Mesenchymal stem cell (in vitro differentiated cells and primary cell): ENCODE results near the gene ARHGEF1.

Experiments used
- DNase-seq: peaks from one replicate; pipeline ENCODE4 v3.0.0-alpha.2; 2013
- H2AFZ ChIP-seq: one replicate; pipeline ENCODE4 v1.6.1; 2013; ENCODE audit warnings: low read depth, mild to moderate bottlenecking, control low read depth, inconsistent platforms, low read length, moderate library complexity
- H2AK5ac ChIP-seq: 2 replicates; pipeline ENCODE4 v1.6.1; 2013; ENCODE audit warnings: low read length, moderate library complexity, mild to moderate bottlenecking, inconsistent platforms; ENCODE audit not compliant: severe bottlenecking
- H2BK120ac ChIP-seq: one replicate; pipeline ENCODE4 v1.6.1; 2013; ENCODE audit warnings: low read depth, mild to moderate bottlenecking, inconsistent platforms, low read length, moderate library complexity
- H2BK12ac ChIP-seq, 2 experiments: one replicate each; pipeline ENCODE4 v1.6.1; 2013; ENCODE audit warnings: inconsistent platforms in 2 of 2, low read length in 2 of 2, mild to moderate bottlenecking in 2 of 2, moderate library complexity in 2 of 2, control low read depth in 1 of 2
- H2BK15ac ChIP-seq: one replicate; pipeline ENCODE4 v1.6.1; 2013; ENCODE audit warnings: mild to moderate bottlenecking, low read depth, inconsistent platforms; ENCODE audit not compliant: poor library complexity, severe bottlenecking
- H2BK5ac ChIP-seq: 2 replicates; pipeline ENCODE4 v1.6.1; 2013; ENCODE audit warnings: low read depth, mild to moderate bottlenecking, low read length, control low read depth, inconsistent platforms; ENCODE audit not compliant: poor library complexity, severe bottlenecking
- H3K14ac ChIP-seq, 2 experiments: one replicate each; pipeline ENCODE4 v1.6.1; 2013; ENCODE audit warnings: inconsistent platforms in 2 of 2, low read length in 2 of 2, control low read depth in 1 of 2, mild to moderate bottlenecking in 1 of 2, moderate library complexity in 1 of 2
- H3K18ac ChIP-seq, 2 experiments: one replicate each; pipeline ENCODE4 v1.6.1; 2013; ENCODE audit warnings: inconsistent platforms in 2 of 2, low read length in 2 of 2, control low read depth in 1 of 2, low read depth in 1 of 2, mild to moderate bottlenecking in 1 of 2
- H3K23ac ChIP-seq, 2 experiments: one replicate each; pipeline ENCODE4 v1.6.1; 2013; ENCODE audit warnings: inconsistent platforms in 2 of 2, low read length in 2 of 2, mild to moderate bottlenecking in 2 of 2, moderate library complexity in 2 of 2, control low read depth in 1 of 2
- H3K27ac ChIP-seq: 2 replicates; pipeline ENCODE4 v1.5.1; 2013; ENCODE audit warnings: mild to moderate bottlenecking, moderate library complexity, low read length, control low read depth, inconsistent platforms; ENCODE audit not compliant: poor library complexity, severe bottlenecking
- H3K27me3 ChIP-seq, 2 experiments: 2 replicates each; pipeline versions ENCODE4 v1.6.1 to v1.7.0; 2013; ENCODE audit warnings: low read length in 2 of 2, mild to moderate bottlenecking in 2 of 2, moderate library complexity in 2 of 2, control low read depth in 1 of 2, inconsistent platforms in 1 of 2; ENCODE audit not compliant: control insufficient read depth in 1 of 2, insufficient read depth in 1 of 2
- H3K36me3 ChIP-seq, 2 experiments: 2 replicates each; pipeline versions ENCODE4 v1.6.1 to v1.7.0; 2013; ENCODE audit warnings: low read length in 2 of 2, control low read depth in 1 of 2, inconsistent platforms in 1 of 2, low read depth in 1 of 2, mild to moderate bottlenecking in 1 of 2; ENCODE audit not compliant: insufficient read depth in 2 of 2, control insufficient read depth in 1 of 2
- H3K4ac ChIP-seq, 2 experiments: one replicate each; pipeline ENCODE4 v1.6.1; 2013; ENCODE audit warnings: inconsistent platforms in 2 of 2, low read length in 2 of 2, mild to moderate bottlenecking in 2 of 2, moderate library complexity in 2 of 2, control low read depth in 1 of 2, low read depth in 1 of 2
- H3K4me1 ChIP-seq: 2 replicates; pipeline ENCODE4 v1.6.1; 2013; ENCODE audit warnings: low read depth, low read length, control low read depth; ENCODE audit not compliant: control insufficient read depth, insufficient read depth
- H3K4me2 ChIP-seq: 2 replicates; pipeline ENCODE4 v1.6.1; 2013; ENCODE audit warnings: low read length, mild to moderate bottlenecking, inconsistent platforms; ENCODE audit not compliant: poor library complexity, severe bottlenecking
- H3K4me3 ChIP-seq, 2 experiments: 2 replicates each; pipeline versions ENCODE4 v1.5.1 to v1.7.0; 2013; ENCODE audit warnings: low read length in 2 of 2, mild to moderate bottlenecking in 2 of 2, control low read depth in 1 of 2, low read depth in 1 of 2; ENCODE audit not compliant: insufficient read depth in 1 of 2
- H3K79me1 ChIP-seq: replicated peaks from 2 replicates; pipeline ENCODE4 v1.6.1; 2013; ENCODE audit warnings: mild to moderate bottlenecking, control low read depth, low read length, inconsistent platforms; ENCODE audit not compliant: poor library complexity, severe bottlenecking
- H3K9ac ChIP-seq: 2 replicates; pipeline ENCODE4 v1.7.0; 2013; ENCODE audit warnings: mild to moderate bottlenecking, low read length, moderate library complexity
- H3K9me3 ChIP-seq: 2 replicates; pipeline ENCODE4 v1.7.0; 2013; ENCODE audit warnings: mild to moderate bottlenecking, low read length; ENCODE audit not compliant: control insufficient read depth
- H4K8ac ChIP-seq: one replicate; pipeline ENCODE4 v1.6.1; 2013; ENCODE audit warnings: inconsistent platforms, mild to moderate bottlenecking, low read length, moderate library complexity
- H4K91ac ChIP-seq: one replicate; pipeline ENCODE4 v1.6.1; 2013; ENCODE audit warnings: mild to moderate bottlenecking, low read length, inconsistent platforms
- WGBS: methylation state at CpG from one replicate; pipeline ENCODE4 v1.1.7; 2013; ENCODE audit warnings: mixed read lengths; 5-methylcytosine and 5-hydroxymethylcytosine counted together

The ARHGEF1 gene

GRCh38 chr19:41859618-41860418, 23.2 kb upstream of the ARHGEF1 start, which contains the start of gene RPS19:
RPS19 (plus strand) TSS chr19:41860255; CDS start chr19:41860775, 520 bp downstream.
- H3K36me3 ChIP-seq = peaks cover 38 to 41% of the 10 kb centered on the region in 2 experiments
- peak within 1 kb of the TSS; percentile 100 for H3K9ac ChIP-seq
- H3K23ac ChIP-seq = peak within 1 kb of the TSS; percentile 56 to 90
- peak within 1 kb of the TSS; percentile 90 for H4K8ac ChIP-seq
- H3K4me3 ChIP-seq = peak within 1 kb of the TSS; percentile 87 to 100
- H3K4me1 ChIP-seq = peaks cover 22% of the 10 kb centered on the region
- H2BK120ac ChIP-seq = peak within 1 kb of the TSS; percentile 88
- H2BK12ac ChIP-seq = no peak within 1 kb of the TSS
- no peaks in the 10 kb centered on the region for H3K9me3 ChIP-seq
- H3K14ac ChIP-seq = peak within 1 kb of the TSS; percentile 89 to 93
- peak within 1 kb of the TSS; percentile 93 to 96 for H3K4ac ChIP-seq
- peaks cover 4 to 5% of the 10 kb centered on the region in 2 experiments for H3K27me3 ChIP-seq
- peak within 1 kb of the TSS; percentile 92 for H2AK5ac ChIP-seq
- H2AFZ ChIP-seq = peak within 1 kb of the TSS; percentile 64
- peak within 1 kb of the TSS; percentile 90 for H4K91ac ChIP-seq
- WGBS = under 1% methylated on average over 65 of the region's 76 CpGs
- peak within 1 kb of the TSS; percentile 98 for H3K27ac ChIP-seq
- peak within 1 kb of the TSS; percentile 98 for H2BK5ac ChIP-seq
- peak; percentile 99 for DNase-seq
- H3K79me1 ChIP-seq = no peaks in the 10 kb centered on the region
- peak within 1 kb of the TSS; percentile 69 for H3K4me2 ChIP-seq
- peak within 1 kb of the TSS; percentile 44 for H2BK15ac ChIP-seq
- peak within 1 kb of the TSS; percentile 85 to 94 for H3K18ac ChIP-seq

- Histone ChIP-seq H2BK5ac (peak overlapping the region; percentile 98), H3K4ac (peak overlapping the region; percentile 93 to 96), H2BK12ac (no peak overlapping the region), H4K91ac (peak overlapping the region; percentile 90), H3K4me1 (peaks cover 22% of the 10 kb centered on the region), H3K14ac (peak overlapping the region; percentile 89 to 93), H2BK15ac (peak overlapping the region; percentile 44), H3K23ac (peak overlapping the region in 1 of 2 experiments; percentile 90), H4K8ac (peak overlapping the region; percentile 90), H3K27me3 (no peaks in the 10 kb centered on the region), H3K4me3 (peak overlapping the region; percentile 87 to 100), H3K79me1 (no peaks in the 10 kb centered on the region), H3K36me3 (peaks cover 45 to 48% of the 10 kb centered on the region in 2 experiments), H3K18ac (peak overlapping the region; percentile 84 to 85), H3K27ac (peak overlapping the region; percentile 82), H3K9ac (peak overlapping the region; percentile 100), H2BK120ac (peak overlapping the region; percentile 88), H3K4me2 (peak overlapping the region; percentile 46), H2AFZ (no peak overlapping the region), H3K9me3 (no peaks in the 10 kb centered on the region), H2AK5ac (peak overlapping the region; percentile 92)
- 2% methylated on average over 45 of the region's 45 CpGs for WGBS
- DNase-seq = peak; percentile 5
Measured at GRCh38 chr19:41860419-41861115, 22.4 kb upstream of the ARHGEF1 start.

- no peak overlapping the region for H2BK12ac ChIP-seq
- H3K36me3 ChIP-seq = peaks cover 49 to 51% of the 10 kb centered on the region in 2 experiments
- no peaks in the 10 kb centered on the region for H3K9me3 ChIP-seq
- peaks cover 25% of the 10 kb centered on the region for H3K4me1 ChIP-seq
- peak overlapping the region in 1 of 2 experiments; percentile 38 for H3K18ac ChIP-seq
- H2BK15ac ChIP-seq = no peak overlapping the region
- no peak overlapping the region for H2AFZ ChIP-seq
- peak overlapping the region; percentile 93 to 96 for H3K4ac ChIP-seq
- H3K14ac ChIP-seq = no peak overlapping the region
- H2BK120ac ChIP-seq = no peak overlapping the region
- peak overlapping the region; percentile 90 for H4K8ac ChIP-seq
- H2AK5ac ChIP-seq = peak overlapping the region; percentile 92
- H4K91ac ChIP-seq = peak overlapping the region; percentile 90
- H3K79me1 ChIP-seq = no peaks in the 10 kb centered on the region
- no peaks in the 10 kb centered on the region for H3K27me3 ChIP-seq
- peak overlapping the region; percentile 82 for H3K27ac ChIP-seq
- DNase-seq = no peak
- peak overlapping the region; percentile 34 to 56 for H3K23ac ChIP-seq
- H3K4me3 ChIP-seq = peak overlapping the region; percentile 87 to 100
- peak overlapping the region; percentile 100 for H3K9ac ChIP-seq
- WGBS = 51% methylated on average over 9 of the region's 9 CpGs
- H2BK5ac ChIP-seq = peak overlapping the region; percentile 98
- H3K4me2 ChIP-seq = peak overlapping the region; percentile 46
Measured at GRCh38 chr19:41861116-41861768, 21.7 kb upstream of the ARHGEF1 start.
